ENCODE results near the gene SAMMSON. TPM values are rescaled to one million over a fixed set of nuclear protein-coding genes. Genes with fewer than 3 reads are reported as not detected.

Gene SAMMSON
- total RNA-seq, 2 experiments from 2014 or later, result not detected

GRCh38 chr3:70006089-70006488 lies 6.6 kb downstream of the SAMMSON start:
- POLR2A ChIA-PET, result no interaction called here
- CTCF ChIA-PET, result no interaction called here

GRCh38 chr3:70010346-70010745 lies 10.8 kb downstream of the SAMMSON start:
- ChIA-PET POLR2A (no interaction called here), CTCF (no interaction called here)

GRCh38 chr3:70011582-70011981 lies 12.0 kb downstream of the SAMMSON start:
- CTCF ChIA-PET, result no interaction called here

GRCh38 chr3:70020906-70021660 lies 21.6 kb downstream of the SAMMSON start:
- ChIA-PET CTCF (no interaction called here), POLR2A (no interaction called here)

More at GRCh38 chr3:70011582-70011981, 12.0 kb downstream of the SAMMSON start:
- POLR2A ChIA-PET, result no interaction called here

GRCh38 chr3:70028361-70028760 lies 28.8 kb downstream of the SAMMSON start:
- CTCF ChIA-PET, result no interaction called here
- POLR2A ChIA-PET, result no interaction called here

GRCh38 chr3:70038693-70039092 lies 39.2 kb downstream of the SAMMSON start:
- CTCF ChIA-PET, result no interaction called here
- POLR2A ChIA-PET, result no interaction called here

- CTCF ChIA-PET, result no interaction called here
- POLR2A ChIA-PET, result no interaction called here
These were observed 40.9 kb downstream of the SAMMSON start for GRCh38 chr3:70040386-70040785.

GRCh38 chr3:70042641-70043040 lies 43.1 kb downstream of the SAMMSON start:
- ChIA-PET CTCF (no interaction called here), POLR2A (no interaction called here)

GRCh38 chr3:70049761-70050160 lies 50.2 kb downstream of the SAMMSON start:
- POLR2A ChIA-PET, result no interaction called here
- CTCF ChIA-PET, result no interaction called here

- CTCF ChIA-PET, result no interaction called here
- POLR2A ChIA-PET, result no interaction called here
These were observed 53.8 kb downstream of the SAMMSON start for GRCh38 chr3:70053293-70053692.

GRCh38 chr3:70056081-70056480 lies 56.5 kb downstream of the SAMMSON start:
- ChIA-PET CTCF (no interaction called here), POLR2A (no interaction called here)

GRCh38 chr3:70057426-70057825 lies 57.9 kb downstream of the SAMMSON start:
- CTCF ChIA-PET, result no interaction called here
- POLR2A ChIA-PET, result no interaction called here

- POLR2A ChIA-PET, result no interaction called here
- CTCF ChIA-PET, result no interaction called here
These were observed 61.6 kb downstream of the SAMMSON start for GRCh38 chr3:70061096-70061495.

- ChIA-PET CTCF (interaction anchor here (0.6 kb wide), 1 partner anchor 61 kb away, joined by 3 read pairs; no protein-coding TSS in a partner anchor), POLR2A (no interaction called here)
These were observed 64.8 kb downstream of the SAMMSON start for GRCh38 chr3:70064194-70064779.

- ChIA-PET POLR2A (no interaction called here), CTCF (no interaction called here)
These were observed 66.2 kb downstream of the SAMMSON start for GRCh38 chr3:70065696-70066253.

GRCh38 chr3:70067860-70068521 lies 68.5 kb downstream of the SAMMSON start:
- ChIA-PET POLR2A (no interaction called here), CTCF (no interaction called here)

GRCh38 chr3:70069557-70069956 lies 70.0 kb downstream of the SAMMSON start:
- POLR2A ChIA-PET, result no interaction called here
- CTCF ChIA-PET, result no interaction called here

- ChIA-PET POLR2A (no interaction called here), CTCF (interaction anchor here (0.6 kb wide), 1 partner anchor 48 kb away, joined by 3 read pairs; no protein-coding TSS in a partner anchor)
These were observed 71.6 kb downstream of the SAMMSON start for GRCh38 chr3:70071138-70071537.

- POLR2A ChIA-PET, result no interaction called here
- CTCF ChIA-PET, result no interaction called here
These were observed 72.6 kb downstream of the SAMMSON start for GRCh38 chr3:70072180-70072579.

GRCh38 chr3:70072754-70073153 lies 73.2 kb downstream of the SAMMSON start:
- ChIA-PET POLR2A (interaction anchor here (0.7 kb wide), 1 partner anchor 81 kb away, joined by 6 read pairs; no protein-coding TSS in a partner anchor), CTCF (no interaction called here)

GRCh38 chr3:70075101-70075500 lies 75.6 kb downstream of the SAMMSON start:
- POLR2A ChIA-PET, result no interaction called here
- CTCF ChIA-PET, result no interaction called here

All from activated CD8-positive, alpha-beta memory T cell treated with anti-CD3 and anti-CD28 coated beads for 36 hours (primary cell).